RCC 7860 (cell line): ENCODE results near the gene IL1R2.

Experiments used
- DNase-seq: peaks from one replicate; pipeline ENCODE4 v3.0.0-alpha.2; 2015; ENCODE audit warnings: low spot score
- FAIRE-seq: peaks from 2 replicates; lab custom pipeline; 2012; peaks lifted over from hg19 to GRCh38; lab: Jason Lieb, UNC

The IL1R2 gene, protein sequence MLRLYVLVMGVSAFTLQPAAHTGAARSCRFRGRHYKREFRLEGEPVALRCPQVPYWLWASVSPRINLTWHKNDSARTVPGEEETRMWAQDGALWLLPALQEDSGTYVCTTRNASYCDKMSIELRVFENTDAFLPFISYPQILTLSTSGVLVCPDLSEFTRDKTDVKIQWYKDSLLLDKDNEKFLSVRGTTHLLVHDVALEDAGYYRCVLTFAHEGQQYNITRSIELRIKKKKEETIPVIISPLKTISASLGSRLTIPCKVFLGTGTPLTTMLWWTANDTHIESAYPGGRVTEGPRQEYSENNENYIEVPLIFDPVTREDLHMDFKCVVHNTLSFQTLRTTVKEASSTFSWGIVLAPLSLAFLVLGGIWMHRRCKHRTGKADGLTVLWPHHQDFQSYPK

DNA sequence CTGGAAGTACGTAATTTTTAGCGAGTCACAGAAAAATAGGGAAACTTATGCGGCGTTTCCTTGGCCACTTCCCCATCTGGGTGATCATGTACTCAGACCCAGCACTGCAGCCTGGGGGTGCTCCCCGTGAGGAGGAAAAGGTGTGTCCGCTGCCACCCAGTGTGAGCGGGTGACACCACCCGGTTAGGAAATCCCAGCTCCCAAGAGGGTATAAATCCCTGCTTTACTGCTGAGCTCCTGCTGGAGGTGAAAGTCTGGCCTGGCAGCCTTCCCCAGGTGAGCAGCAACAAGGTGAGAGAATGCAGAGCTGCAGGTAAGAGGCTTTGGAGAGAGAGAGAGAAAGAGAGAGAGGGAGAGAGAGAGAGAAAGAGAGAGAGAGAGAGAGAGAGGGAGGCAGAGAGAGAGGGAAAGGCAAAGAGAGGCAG is at the start of gene IL1R2:
TSS of gene IL1R2 (plus strand) at position 240 of the 425 bp plus-strand sequence. CDS start 16,616 bp downstream, outside the sequence.
- FAIRE-seq: no peak
- no peak for DNase-seq

DNA sequence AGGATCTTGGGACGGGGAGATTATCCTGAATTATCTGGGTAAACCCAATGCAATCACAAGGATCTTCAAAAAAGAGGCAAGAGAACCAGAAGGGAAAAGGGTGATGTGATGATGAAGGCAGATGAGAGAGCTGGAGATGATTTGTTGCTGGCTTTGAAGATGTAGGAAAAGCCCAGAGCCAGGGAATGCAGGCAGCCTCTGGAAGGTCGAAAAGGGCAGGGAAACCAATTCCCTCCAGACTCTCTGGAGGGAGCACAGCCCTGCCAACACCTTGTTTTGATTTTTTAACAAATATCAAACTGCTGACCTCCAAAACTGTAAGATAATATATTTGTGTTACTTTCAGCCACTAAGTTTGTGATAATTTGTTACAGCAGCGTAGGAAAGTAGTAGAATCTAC is 48.9 kb upstream of the IL1R2 start:
- no peak for DNase-seq
- FAIRE-seq: no peak

DNA sequence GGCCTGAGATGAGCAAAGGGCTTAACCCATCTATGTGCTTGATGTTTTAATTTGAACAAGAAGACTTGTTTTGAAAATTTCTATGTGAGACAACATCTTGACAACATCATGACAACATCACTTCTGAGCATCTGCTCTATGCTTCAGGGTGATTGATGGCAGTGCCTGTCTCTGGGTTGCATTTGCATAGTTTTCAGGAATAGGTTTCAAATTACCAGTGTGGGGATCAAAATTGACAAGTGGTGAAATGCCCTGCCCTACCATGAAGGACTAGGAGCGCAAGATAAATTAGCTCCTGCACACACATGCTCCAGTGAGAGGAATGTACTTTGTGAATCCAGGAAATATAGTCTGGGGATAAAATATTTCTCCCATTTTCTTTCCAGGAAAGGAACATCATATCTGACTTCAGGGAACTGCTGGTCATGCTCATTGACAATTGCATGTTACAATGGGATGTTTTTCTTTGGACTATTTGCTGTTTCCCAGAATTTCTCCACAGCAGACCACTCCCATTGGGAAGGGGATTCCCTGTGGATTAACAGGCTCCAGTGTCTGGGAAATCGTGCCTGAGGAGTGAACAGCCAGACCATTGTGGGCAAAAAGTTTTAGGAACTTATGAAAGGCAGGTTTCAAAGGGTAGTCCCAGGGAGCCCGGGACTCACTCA is 45.3 kb upstream of the IL1R2 start:
- FAIRE-seq (no peak), DNase-seq (no peak)

DNA sequence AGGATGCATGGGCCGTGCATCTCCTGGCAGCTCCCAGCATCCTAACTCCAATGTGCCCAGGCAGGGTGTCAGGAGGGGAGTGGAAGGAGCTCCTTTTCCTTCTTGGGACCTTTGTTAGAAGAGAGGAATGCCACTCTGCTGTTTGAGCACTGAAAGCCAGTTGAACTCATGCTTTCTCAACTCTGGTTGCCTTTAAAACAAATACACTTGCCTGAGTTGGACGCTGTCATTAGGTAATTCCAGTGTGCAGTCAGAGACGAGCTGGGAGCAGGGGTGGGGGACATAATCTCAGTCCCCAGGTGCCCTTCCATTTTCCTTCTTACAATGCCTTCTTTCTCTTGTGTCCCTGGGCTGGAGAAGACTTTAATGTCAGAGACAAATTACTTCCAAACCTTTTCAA is 44.4 kb upstream of the IL1R2 start:
- FAIRE-seq: no peak

DNA sequence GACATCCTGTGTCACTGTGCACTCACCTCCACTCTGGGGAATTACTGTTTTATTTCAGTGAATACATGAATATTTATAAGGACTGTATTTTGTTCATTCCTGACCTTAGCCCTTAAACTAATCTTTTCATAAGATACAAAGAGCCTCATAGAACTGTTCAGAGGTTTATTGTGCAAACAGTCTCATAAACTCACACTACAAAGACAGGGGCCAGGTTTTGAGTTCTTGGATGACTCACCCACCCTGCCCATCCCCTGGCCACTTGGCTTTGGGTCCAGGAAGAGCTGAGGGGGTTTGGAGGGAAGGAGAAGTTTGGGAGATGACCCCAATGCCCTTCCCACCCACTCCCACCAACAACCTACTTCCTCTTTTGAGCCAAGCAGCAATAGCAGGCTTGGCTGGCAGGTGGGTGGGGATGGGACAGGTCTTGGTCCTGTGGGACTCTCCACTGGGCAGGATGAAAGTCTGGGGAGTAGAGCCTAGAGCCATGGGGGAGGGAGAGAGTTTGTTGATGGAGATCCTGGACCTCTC is 43.1 kb upstream of the IL1R2 start:
- DNase-seq: no peak
- FAIRE-seq: no peak

More for the DNA sequence above, 44.4 kb upstream of the IL1R2 start:
- DNase-seq: no peak

DNA sequence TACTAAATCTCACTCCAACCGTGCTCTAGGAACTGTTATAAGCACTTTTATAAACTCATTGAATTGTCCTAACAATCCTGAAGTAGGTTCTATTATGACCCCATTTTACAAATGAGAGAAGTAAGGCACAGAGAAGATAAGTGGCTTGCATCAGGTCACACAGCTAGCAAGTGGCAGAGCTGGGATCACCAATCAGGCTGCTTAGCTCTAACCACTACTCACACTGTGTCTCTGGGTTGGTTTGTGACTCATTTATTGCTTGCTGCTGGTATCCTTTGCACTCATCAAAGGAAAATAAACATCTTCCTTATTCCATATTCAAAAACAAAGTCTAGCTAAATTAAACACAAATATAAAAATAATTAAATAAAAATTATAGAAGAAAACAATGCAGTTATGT is 42.5 kb upstream of the IL1R2 start:
- FAIRE-seq: peak; percentile 8
- DNase-seq: no peak

DNA sequence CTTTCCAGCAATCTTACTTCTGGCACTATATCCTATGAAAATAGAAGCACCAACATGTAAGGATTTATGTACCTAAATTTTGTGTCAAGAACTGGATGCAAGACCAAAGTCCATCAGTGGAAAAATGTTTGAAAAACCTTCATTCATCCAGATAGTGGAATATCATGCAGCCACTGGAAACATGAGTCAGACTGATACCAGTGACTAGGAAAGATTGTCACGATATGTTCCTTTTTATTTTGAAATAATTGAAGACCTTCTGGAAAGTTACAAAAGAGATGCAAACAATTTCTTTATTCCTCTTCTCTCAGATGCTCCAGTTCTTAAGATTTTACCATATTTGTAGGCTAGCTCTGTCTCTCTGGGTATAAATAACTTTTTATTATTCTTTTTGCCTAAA is 40.5 kb upstream of the IL1R2 start:
- FAIRE-seq (no peak), DNase-seq (no peak)

DNA sequence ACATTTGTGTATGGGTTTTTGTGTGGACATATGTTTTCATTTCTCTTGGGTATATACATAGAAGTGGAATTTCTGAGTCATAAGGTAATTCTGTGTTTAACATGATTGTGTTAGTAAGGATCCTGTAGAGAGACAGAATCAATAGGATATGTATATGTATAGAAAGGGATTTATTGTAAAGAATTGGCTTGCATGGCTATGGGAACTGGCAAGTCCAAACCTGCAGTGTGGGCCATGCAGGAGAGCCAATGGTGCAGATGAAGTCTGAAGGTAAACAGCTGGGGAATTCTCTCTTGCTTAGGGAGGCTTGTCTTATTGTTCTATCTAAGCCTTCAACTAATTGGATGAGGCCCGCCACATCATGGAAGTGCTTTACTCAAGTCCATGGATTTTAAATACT is 39.2 kb upstream of the IL1R2 start:
- FAIRE-seq (no peak), DNase-seq (no peak)

DNA sequence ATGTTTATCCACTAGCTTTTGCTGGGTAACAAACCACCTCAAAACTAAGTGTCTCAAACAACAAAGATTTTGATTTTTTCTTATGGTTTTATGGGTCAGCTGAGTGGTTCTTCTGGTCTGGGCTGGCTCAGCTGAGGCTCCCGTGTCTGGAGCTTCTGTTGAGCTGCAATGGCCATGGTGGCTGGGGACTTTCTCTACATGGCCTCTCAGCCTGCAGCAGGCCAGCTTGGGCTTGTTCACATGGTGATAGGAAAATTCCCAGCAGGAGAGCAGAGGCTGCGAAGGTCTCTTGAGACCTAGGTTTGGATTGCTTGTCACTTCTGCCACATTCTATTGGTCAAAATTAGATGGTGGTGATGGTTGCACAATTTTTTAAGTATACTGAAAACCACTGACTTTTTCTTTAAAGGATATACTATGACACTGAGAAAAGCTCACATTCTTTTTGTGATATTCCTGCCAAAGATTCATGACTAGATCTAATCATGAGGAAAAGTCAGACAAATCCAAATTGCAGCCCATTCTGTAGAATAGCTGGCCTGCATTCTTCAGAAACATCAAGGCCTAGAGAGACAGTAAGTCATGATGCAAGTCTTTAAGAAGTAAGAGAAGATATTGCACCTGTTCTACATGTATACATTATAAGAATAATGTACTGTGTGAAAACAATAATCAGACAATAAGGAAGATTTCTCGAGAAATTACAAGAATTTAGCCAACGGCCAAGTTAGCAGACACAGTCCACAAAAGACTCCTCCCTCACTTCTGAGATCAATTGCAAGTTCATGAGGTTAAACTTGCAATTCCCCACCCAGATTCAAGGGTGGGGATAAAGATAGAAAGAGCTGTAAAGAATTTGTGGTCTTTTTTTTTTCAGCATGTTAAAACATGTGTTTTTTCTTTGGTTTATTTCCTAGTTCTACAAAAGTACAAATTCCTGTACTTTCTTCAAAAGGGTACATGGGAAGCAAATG is 35.0 kb upstream of the IL1R2 start:
- FAIRE-seq: no peak
- no peak for DNase-seq

DNA sequence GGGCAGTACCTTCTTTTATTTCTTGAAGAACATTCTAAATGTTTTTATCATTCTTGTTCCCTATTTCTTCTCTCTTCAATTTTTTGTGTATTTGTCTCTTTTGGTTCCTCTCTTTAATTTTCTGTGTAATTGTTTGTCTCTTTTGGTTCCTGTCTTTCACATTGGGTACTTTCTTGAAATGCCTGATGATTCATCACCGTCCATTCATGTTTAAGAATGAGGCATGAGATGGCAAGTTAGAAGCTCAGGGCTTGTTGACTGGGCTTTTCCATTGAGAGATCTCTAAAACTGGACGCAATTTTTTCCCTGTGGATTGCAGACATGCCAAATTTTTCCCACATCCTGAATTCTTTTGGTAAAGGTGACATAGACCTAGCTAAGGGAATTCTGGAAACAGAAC is 33.7 kb upstream of the IL1R2 start:
- FAIRE-seq: no peak
- DNase-seq: no peak

DNA sequence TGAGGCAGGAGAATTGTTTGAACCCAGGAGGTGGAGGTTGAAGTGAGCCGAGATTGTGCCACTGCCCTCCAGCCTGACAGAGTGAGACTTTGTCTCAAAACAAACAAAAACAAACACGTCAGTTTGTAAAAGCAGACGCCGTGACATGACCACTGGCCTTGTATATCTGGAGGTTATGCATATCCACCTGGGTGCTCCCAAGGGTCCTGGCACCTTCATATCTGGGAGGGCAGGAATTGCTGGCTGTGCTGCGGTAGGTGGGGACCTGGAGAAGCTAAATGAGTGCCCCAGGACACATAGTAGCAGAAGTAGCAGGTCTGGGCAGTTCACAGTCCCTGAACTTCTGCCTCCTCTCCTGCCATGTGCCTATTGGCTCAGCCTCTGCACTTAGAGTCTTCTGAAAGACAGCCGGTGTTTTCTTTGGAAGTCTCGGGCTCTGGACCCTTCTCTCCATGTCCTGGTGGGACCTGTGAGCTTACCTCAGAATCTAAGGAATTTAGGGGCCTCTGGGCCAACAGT is 30.9 kb upstream of the IL1R2 start:
- DNase-seq: no peak
- FAIRE-seq: no peak

DNA sequence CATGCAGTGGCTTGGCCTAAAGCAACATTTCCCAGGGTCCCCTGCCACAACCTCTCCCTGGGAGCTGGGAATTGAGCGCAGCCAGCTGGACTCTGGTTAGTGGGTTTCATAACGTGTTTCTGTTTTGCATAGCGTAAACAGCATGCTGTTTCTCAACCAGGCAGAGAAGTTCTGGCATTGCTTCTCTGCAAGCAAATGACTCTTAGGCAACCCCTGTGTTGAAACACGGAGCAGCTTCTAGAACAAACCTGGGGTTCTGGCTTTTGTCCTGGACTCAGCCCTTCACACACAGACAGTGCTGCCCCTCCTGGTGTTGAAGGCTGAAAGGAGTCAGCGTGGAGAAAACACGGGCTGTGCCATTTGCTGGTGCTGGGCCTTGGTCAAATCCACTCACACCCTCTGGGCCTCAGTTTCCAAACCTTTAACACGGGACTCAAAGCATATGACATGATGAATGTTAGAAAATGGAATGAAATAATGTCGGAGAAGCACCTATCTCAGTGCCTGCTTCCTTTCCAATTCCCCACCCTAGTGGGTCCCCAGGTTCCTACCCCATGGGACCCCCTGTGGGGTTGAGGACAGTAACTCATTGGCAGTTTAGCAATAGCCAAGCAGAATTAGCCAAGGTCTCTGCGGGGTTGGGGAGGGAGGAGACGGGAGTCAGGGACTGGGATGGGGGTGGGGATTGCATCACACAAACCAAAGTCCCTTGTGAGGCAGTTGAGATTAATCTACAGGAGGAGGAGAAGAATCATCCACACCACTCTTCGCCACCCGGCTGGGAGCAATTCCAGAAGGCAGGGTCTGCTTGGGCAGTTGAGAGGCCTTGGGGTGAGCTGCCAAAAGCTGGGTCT is 30.2 kb upstream of the IL1R2 start:
- no peak for DNase-seq
- FAIRE-seq: no peak

DNA sequence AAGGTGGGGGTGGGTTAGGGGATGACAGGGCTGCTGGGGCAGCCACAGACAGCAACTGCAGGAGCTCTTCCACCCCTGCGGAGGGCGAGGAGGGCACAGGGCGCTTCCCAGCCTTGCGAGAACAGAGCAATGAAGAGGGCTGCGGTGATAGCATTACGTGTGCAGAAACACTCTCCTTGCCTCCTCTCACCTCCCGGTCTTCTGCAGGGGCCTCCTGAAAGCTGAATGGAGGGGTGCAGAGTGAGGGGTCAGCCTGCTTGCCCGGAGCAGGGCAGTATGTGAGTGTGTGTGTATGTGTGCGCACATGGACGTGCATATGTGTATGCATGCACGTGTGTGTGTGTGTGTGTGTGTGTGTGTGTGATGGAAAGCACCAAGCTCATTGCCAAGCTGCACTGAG is 29.5 kb upstream of the IL1R2 start:
- no peak for DNase-seq
- no peak for FAIRE-seq

DNA sequence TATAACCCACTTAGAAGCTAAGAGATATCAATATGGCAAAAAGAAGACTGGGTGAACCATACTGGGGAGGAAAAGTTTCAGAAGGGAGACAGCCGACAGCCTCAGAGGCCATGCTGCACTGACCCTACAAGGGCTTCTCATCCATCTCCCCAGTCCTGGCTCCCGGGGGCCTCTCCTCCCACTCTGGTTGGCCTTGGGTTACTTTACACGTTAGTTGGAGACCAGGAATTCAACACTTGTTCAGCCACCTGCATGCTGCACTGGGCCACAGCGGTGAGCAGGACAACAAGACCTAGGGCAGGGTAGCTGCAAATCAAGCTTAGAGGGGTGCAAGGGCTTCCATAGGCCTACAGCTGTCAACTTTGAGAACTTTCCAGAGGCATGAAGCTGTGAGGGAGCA is 28.6 kb upstream of the IL1R2 start:
- FAIRE-seq (no peak), DNase-seq (no peak)

DNA sequence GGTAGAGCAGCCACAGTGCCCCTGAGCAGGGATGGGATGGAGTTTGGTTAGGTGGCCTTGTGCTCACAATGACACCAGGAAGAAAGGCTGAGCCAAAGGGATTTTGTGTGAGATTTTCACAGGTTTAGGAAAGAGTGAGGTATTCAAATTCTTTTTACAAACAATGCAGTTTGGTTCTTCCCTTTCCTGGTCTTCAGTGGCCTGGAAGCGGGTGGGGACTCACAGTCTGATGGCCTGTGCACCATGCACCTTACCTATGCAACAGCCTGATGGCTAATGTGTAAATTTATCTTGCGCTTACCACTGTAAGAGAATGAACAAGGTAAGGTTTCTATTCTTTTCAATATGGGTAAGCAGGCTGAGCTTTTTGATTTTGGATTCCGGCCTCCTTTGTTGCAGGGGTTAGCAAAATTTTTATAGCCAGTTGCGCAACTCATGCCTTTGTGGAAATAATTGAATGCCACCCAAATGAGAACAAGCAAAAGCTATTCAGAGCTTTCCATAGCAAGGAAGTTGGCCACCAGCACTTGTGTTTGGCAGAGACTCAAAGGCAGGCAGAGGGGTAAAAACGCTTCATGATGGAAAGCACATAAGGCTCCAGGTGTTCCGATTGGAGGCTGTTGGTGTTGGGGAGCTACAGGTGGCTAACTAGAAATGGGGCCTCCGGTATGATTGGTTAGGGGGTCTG is 23.8 kb upstream of the IL1R2 start:
- FAIRE-seq (no peak), DNase-seq (no peak)

DNA sequence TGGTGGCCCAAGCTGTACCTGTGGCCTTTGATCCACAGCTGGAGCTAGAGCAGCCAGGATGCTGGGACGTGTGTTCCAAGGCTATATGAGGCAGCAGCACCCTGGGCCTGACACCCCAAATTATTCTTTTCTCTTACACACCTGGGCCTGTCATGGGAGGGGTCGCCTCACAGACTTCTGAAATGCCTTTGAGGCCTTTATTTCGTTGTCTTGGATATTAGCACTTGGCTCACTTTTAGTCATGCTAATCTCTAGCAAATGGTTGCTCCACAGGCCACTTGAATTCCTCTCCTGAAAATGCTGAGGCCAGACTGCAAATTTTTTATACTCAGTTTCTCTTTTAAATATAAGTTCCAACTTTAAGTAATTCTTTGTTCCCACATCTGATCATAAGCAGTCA is 22.0 kb upstream of the IL1R2 start:
- no peak for DNase-seq
- no peak for FAIRE-seq

DNA sequence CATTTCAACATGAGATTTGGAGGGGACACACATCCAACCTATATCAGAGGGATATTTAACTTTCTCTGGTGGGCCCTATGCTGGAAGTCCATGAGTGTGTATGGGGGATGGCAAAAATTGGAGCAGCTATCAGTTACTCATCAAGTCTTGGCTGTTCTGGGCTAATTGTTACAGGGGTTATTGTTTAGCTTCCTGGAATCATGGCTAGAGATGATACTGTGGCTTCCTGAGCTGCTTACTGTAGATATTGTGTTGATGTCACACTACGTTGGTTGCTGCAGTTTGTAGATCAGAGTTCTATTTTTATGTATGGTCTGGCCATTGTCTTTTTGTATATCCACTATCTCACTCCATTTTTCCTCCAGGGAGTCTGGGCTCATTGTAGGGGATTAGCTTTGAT is 20.9 kb upstream of the IL1R2 start:
- DNase-seq: no peak
- FAIRE-seq: no peak

DNA sequence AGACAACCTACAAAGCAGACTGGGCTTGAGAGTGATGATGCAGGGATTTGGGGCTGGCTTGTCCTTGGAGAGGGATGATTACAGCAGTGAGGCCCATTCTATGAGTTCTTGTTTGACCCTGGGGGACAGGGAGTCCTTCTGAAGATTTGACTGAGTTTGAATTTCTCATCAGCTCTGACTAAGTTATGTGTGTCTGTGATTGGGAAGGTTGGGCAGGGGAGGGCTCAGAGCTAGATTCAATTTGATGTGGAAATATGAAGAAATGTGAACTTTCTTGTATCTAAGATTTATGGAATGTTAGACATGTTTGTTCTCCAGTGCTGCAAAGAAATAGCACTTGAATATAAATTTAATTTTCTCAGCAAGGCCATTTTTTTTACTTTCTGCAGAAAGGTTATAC is 19.9 kb upstream of the IL1R2 start:
- FAIRE-seq: no peak

More for the DNA sequence above, 19.9 kb upstream of the IL1R2 start:
- DNase-seq: no peak
